ENCODE results near the gene FAM222A.

FAM222A gene

DNA sequence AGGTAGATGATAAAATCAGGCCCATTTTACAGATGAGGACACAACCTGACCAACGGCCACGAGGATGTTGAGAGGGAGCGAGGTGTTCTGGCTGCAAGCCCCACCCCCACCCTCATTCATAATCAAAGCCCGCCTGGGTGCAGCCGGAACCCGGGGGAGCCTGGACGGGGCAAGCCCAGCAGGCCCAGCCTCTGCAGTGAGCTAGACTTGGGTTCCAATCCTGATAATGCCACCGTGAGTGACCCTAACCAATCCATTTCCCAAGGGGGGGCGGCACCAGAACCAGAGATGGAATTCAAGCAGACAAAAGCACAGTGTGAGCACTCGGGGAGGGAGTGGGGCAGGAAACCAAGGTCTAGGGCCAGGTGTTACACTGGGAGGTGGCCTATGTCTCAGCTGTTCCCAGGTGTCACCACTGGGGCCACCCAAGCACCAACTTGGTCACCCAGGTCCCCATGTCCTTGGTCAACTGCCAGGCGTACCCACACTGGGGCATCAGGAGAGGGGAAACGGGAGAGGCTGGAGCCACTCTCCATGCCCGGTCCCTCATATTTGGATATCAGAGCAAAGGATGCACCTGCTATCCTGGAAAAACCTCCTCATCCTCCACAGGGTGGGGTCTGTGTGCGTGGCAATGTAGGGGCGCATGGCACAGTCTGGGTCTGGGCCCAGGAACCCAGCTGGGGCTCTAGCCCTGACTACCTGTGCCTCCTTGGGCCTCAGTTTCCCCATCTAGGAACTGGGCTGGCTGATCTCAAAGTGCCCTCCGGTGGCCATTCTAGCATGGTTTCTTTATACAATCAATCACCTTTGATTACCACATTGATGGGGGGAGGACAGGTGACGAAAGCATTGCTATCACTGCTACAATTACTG is 58.4 kb downstream of the FAM222A start:
- DNase-seq (ENCODE audit: low read depth in 2 of 2) = no peak

DNA sequence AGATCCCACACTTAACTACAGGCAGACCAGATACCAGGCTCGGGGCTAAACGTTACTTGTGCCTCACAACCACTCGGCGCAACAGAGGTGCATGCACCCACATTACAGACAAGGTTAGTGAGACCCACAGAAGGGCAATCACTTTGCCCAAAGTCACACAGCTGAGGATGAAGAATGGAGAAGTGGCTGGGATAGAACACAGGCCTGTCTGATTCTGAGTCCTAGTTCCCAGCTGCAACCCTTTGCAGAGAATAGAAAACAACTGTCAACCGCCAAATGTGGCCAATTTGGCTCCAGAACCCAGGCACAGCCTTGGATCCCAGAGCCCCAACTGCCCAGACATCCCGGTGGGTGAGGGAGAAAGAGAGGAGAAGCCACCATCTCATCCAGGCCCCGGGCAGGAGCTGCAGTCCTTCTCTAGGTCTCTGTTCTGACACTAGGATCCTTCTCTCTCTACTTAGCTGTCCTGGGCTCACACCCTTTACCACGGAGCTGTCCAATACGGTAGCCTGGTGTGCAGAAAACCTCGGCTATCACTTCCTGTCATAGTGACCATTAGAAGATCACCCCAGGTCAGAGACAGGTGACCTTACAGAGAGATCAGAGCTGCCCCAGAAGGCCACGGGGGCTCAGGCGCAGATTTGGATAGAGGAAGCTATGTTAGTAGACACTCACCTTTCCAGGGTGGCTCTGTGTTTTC is 59.1 kb downstream of the FAM222A start:
- no peak for DNase-seq (ENCODE audit: low read depth in 2 of 2)

DNA sequence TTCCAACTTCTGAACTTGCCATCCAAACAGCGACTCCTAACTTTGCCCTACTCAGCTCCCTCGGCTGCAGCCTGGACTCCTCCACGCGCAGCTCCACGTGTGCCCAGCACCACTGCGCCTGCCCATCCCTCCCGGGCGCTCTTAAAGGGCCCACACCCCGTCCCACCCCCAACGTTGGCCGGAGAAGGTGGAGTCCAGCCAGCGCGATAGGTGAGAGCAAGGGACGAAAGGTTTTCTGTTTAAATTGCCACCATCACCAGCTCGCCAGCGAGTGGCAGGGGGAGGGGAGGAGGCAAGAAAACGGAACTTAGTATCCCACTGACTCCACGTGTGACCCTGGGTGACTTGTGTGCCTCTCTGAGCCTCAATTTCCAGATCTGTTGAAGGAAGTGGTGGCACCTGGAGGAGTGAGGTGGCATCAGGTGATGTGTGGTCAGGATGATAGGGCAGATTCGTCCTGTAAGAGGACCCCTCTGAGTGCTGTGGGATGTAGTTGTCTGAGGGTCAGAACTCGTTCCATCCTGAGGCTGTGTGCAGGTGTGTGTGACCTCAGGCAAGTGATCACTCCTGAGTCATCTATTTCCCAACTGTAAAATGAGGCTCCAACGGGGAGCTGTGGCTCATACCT is 59.9 kb downstream of the FAM222A start:
- no peak for DNase-seq (ENCODE audit: low read depth in 2 of 2)

DNA sequence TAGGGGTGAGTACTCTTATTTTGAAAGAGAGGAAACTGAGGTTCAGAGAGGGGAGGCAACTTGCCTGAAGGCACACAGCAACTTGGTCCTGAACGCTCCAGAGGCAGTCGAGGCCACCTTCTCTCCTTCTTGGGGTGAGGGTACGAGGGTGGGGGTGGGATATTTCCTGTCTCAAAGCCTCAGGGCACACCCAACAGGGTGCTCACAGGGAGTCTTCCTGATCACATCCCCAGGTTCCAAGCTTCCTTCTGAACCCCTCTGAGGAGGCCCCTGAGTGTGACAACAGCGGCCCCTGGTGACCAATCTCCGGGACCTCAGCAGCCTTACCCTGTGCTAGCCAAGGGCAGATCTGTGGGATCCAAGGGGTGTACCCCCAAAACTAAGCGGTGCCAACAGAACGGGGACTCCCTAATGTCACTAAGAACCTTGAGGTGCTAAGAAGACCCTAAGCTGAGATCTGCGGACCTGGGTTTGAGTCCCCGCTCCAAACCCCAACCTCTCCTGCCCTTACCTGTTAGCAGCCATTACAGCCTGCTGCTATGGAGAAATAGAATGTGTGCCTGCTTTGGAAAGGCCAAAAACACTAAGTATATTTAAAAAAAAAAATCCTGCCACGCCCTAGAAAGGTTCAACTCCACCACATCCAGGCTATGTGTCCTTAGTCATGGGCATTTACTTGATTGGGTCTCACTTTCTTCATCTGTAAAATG is 61.7 kb downstream of the FAM222A start:
- peak; percentile 37 to 50 for DNase-seq (ENCODE audit: low read depth in 2 of 2)

DNA sequence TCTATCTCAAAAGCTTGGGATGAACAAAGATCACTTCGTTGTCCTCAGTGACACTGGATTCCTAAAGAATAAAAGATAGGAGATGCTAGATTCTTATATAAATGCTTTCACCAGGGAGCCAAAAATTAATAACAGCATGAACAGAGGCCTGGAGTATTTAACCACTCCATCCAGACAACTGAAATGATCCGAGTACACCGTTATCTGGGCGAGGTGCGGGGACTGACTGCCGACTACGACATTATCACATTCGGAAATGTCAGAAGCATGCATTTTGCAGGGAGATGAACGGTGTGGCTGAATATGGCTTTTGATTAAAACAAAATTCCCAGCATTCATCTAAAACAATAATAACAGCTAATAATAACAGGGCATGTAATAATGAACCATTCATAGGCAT is 63.0 kb downstream of the FAM222A start:
- no peak for DNase-seq (ENCODE audit: low read depth in 2 of 2)

DNA sequence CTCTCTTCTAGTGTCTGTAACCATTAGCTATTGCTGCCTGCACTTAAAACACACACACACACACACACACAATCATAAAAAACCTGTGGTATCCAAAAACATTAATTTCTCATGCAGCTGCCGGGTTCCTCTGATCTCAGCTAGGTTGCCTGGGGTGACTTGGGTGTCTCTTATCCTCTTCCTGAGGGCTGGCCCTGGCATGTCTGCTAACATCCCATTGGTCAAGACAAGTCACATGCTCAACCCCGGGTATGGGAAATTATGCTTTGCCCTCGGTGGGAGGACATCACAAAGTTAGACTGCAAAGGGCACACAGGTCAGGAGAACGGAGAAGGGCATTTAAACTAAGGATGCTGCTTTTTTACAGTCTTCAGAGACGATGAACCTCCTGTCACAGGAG is 63.9 kb downstream of the FAM222A start:
- peak in 1 of 2 donors; percentile 23 for DNase-seq (ENCODE audit: low read depth in 2 of 2)

DNA sequence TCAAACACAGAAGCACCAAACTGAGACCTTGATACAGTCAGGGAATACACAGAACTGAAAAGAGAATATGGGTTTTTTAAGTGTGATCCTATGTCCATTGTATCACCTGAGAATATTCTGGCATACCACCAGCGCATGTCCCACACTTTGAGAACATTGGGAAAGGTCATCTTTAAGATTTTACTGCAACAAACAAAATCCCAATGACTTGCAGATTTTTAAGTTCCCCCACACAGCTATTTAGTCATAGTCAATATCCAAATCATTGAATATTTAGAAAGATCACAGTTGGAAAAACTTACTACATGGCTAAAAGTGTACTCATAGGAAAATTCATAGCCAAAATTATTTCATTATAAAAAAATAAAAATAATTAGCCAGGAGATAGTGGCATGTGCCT is 65.1 kb downstream of the FAM222A start:
- no peak for DNase-seq (ENCODE audit: low read depth in 2 of 2)

DNA sequence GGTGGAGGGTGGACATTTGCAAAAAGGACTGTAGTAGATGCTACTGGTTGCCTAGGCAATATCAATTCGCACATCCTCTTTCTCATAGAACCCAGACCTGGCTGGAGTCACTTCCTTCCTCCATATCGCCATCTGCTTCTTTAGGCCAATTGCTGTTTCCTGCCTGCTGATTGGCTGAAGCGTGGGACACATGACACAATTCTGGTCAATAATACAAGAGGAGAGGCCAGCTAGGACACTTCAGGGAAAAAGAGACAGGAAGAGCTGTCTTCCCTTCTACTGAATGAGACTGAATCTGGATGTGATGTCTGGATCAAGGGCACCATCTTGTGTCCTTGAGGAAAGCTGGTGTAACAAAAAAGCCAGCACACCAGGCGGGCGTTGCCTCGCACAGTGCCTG is 65.8 kb downstream of the FAM222A start:
- no peak for DNase-seq (ENCODE audit: low read depth in 2 of 2)

DNA sequence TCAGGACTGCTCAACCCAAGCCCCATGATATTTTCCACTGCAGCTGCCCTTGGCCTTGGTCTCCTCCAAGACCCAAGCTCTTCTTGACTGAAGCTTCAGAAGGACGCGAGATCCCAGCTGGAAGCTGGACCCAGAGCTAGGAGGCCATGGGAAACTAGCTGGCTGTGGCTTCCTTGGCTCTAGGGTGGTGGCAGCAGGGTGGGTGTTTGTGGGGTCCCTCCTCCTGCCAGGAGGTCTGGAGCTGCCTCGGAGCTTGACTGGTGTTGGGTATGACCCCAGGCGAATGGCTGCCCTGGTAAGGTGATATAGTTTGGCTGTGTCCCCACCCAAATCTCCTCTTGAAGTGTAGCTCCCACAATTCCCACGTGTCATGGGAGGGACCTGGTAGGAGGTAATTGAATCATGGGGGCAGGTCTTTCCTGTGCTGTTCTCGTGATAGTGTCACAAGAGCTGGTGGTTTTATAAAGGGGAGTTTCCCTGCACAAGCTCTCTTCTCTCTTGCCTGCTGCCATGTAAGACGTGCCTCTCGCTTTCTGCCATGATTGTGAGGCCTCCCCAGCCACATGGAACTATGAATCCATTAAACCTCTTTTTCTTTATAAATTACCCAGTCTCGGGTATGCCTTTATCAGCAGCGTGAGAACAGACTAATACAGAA is 68.2 kb downstream of the FAM222A start:
- no peak for DNase-seq (ENCODE audit: low read depth in 2 of 2)

DNA sequence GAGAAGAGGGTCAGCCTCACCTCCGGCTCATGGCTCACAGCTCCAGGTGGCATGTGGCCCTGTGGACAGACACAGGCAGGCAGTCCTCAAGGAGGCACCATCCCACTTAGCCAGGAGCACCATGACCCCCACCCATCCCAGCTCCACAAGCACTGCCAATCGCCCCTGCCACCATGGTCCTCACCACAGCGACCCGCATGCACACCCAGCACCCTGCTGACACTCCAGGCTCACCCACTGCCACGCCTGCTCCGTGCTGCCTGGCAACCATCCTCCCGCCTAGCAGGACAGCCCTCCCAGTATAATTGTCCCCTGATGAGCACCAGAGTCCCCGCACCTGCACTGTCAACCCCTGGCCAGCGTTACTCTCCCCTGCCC is 68.7 kb downstream of the FAM222A start:
- no peak for DNase-seq (ENCODE audit: low read depth in 2 of 2)

DNA sequence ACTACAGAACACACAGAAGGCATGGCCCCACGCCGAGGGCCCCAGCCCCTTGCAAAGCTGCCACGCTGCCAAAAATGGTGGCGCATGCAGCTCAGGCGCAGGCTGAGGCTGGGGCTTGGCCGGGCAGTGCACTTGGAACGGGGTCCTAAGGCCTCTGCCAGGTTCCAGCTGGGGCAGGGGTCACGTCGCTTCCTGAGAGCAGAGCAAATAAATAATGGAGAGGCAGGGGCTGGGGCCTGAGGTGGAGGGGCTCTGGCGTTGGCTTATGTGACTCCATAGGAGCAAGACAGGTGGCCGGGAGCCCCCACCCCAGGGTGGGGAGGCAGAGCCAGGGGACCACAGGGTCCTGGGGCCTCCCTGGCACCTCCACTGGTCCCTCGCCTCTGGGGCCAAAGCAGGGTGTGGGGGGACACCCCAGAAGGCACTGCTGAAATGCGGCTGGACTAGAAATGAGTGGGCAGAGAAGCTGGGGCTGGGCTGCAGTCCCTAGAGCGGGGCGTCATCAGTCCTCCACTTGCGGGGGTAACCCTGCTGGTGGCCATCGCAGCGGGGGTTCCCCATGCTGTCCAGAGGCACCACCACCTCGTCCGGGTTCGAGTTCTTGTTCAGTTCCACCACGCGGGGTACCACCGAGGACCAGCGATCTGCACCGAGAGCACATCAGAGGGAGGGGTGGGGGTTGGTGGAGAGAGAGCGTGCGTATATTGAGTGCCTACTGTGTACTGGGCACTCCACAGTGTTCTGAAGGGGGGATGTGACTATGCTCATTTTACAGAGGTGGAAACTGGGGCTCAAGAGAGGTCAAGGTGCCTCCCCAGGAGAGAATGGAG is 69.7 kb downstream of the FAM222A start:
- no peak for DNase-seq (ENCODE audit: low read depth in 2 of 2)

DNA sequence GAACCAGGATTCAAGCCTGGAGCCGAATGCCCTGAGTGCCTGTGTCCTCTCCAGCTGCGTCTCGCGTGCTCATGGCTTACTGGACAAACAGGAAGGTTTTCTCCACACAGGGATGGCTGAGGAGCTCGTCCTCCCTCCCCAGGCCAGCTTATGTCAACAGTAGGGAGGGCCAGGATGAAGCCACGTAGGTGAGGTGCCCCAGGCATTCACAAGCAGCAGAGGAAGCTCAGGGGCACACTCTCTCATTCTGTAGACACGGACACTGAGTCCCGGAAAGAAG is 70.3 kb downstream of the FAM222A start:
- no peak for DNase-seq (ENCODE audit: low read depth in 2 of 2)

DNA sequence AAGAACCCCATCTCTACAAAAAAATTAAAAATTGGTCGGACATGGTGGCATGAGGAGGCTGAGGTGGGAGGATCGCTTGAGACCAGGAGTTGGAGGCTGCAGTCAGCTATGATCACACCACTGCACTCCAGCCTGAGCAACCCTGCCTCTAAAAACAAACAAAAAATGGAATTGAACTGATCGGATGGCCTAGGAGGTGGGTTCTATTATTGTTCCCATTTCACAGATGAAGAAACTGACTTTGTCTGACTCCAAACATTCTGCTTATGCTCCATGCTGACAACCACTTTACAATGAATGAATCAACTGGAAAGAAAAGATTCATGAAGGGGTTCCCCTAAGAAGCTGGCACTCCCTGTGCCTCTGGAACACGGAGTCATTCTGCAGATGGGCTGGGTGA is 72.2 kb downstream of the FAM222A start:
- no peak for DNase-seq (ENCODE audit: low read depth in 2 of 2)

DNA sequence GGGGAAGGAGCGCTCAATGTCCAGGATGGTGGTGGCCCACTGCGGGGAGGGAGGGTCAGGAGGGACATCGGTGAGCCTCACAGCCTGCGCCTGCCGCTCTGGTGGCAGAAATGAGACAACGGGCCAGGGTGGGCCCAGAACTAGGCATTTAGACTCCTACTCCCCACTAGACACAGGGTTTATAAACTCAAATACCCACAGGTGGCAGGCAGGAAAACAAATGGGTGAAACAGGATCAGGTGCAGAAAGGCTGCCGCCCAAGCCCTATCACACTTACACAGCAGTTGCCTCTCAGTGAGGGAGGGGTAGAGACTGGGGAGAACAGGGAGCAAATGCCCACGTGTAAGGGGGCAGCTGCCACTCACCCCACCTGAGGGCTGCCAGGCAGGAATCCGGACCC is 73.2 kb downstream of the FAM222A start:
- DNase-seq (ENCODE audit: low read depth in 2 of 2) = no peak

DNA sequence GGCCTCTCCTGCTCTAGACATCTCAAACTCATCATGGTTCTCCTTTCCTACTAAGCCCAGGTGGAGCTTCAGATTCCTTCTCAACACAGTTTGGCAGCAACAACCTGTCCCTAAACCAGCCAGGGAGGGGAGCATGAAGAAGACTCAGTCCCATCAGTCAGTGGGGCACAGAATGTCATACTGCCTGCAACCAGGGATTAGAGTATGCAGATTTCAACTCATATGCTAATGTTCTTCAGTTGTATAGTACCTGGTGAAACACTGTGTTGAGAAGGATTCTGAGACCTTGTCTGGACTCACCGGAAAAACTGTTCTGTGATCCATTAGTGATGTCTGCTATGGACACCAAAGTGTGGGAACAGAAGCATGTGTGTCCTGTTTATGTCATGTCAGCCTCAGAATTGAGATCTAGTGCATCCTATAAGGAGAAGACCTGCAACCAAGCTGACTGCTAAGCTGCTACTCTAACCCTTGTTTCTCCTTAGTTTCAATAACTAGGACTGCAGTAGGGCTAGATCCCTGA is 76.0 kb downstream of the FAM222A start:
- no peak for DNase-seq (ENCODE audit: low read depth in 2 of 2)

DNA sequence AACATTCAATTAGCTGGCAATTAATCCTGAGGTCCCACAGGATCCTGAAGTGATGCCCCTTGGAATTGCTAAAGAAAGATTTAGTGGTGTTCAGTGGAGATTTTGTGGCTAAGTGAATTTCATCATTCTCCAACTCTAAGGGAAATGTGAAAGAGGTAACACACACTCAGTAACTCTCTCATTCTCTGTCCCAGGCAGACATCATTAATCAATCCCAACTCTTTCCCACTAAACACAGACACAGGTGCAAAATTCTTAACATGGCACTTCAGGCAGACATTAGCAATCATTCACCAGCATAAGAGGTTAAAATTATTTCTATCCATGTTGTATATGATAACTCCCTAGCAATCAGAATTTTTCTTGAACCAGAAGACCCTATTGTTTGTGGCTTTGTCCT is 79.4 kb downstream of the FAM222A start:
- no peak for DNase-seq (ENCODE audit: low read depth in 2 of 2)

DNA sequence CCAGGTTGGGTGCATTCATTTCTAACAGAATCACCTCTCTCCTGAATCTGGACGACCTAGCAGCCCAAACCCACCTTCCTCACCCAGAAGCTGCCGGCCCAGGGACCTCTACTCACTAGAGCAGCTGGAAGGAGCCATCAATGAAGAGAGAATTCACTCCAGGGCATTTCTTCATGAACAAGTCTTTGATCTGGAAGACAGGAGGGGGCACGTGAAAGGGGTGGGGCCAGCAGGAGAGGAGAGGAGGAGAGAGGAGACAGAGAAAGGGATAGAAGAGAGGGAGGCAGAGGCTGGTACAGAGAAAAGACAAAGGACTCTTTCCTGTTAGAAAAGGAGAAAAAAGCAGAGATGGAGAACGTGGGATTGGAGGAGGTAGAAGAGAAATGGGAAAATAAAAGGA is 79.8 kb downstream of the FAM222A start:
- DNase-seq (ENCODE audit: low read depth in 2 of 2) = no peak

DNA sequence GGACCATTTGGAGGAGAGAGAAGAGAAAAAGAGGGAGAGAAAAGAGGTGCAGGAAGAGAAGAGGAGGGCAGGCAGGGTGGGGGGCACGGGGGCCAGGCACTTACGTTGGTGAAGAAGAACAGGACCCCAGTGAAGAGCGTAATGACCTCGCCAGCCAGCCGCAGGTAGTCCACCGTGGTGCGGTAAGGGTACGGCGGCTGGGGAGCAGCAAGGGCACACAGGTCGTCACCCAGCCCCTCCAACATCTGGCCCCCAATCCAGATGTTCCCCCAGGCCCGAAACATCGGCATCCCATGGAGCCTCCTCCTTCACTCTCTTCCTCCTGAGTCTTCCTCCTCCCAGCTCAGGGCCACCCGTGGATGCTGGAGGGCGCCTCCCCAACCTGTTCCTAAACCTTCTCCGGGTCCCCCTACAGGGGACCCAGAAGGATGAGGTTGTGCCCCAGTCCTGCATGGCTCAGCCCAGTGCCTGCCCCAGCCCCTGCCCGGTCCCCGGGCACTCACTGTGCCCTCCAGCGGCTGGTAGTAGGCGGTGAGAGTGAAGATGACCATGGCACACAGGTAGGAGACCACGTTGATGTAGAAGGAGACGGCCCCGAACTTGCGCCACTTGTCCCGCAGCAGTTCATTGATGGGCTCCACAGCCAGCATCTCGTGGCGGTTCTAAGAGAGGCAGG is 80.3 kb downstream of the FAM222A start:
- no peak for DNase-seq (ENCODE audit: low read depth in 2 of 2)

DNA sequence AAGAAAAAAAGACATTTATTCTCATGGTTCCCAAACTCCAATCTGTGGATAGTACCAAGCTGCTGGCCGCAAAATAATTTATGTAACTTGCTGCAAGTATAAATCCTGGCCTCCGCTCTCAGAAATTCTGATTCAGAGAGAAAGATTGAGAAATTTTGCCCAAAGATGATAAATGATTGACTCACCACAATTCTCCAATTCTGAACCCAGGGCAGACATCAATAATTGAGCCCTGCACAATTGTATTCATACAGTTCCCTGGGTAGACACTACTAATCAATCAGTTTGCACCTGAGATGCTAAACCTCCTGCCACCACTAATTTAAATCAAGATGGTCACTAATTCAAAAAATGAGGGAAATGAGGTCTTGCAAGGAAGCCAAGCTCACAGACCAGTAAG is 81.4 kb downstream of the FAM222A start:
- no peak for DNase-seq (ENCODE audit: low read depth in 2 of 2)

DNA sequence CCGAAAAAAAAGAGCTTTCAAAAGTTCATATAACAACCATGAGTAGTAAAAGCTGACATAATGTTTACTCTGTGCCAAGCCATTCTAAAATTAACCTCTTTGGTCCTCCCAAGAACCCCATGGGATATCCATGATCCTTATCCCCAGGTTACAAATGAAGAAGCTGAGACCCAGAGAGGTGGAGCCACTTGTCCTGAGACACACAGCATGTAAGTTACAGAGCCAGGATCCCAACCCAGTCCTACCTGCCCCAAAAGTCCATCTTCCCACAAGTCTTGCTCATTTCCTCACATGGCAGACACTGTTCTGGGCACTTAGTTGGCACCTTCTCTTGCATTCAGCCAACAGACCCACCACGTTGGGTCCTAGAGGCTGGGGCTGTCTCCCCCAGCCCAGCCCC is 82.4 kb downstream of the FAM222A start:
- DNase-seq (ENCODE audit: low read depth in 2 of 2) = no peak

All from stimulated activated CD8-positive, alpha-beta memory T cell treated with anti-CD3 and anti-CD28 coated beads, Interleukin-15, amount 100 ng/mL, for 48 hours (primary cell).